ENCODE results near the gene PDE8B.

- no peak for TF ChIP-seq CTCF (IDR thresholded peaks at IDR 0.05)
- no peak for TF ChIP-seq EZH2 (IDR thresholded peaks at IDR 0.05; ENCODE audit: borderline replicate concordance, insufficient read depth, low read depth, low read length, poor library complexity, severe bottlenecking)
Measured at GRCh38 chr5:77218263-77218662, 7.8 kb downstream of the PDE8B start.
